Stimulated activated CD4-positive, alpha-beta T cell treated with anti-CD3 and anti-CD28 coated beads, Interleukin-15, amount 100 ng/mL, for 24 hours (primary cell): Measurements from ENCODE around the gene CHMP2A.
"Not testable (repeated sequence)": the region's sequence is repeated elsewhere in the genome, so short reads cannot be mapped to it uniquely, and the experiment has no call there.

Experiments
- DNase-seq: peaks from one replicate; pipeline ENCODE4 v3.0.0-alpha.2; 2020

CHMP2A gene

GRCh38 chr19:58510084-58510862 is 44.6 kb downstream of the CHMP2A start:
- DNase-seq, result no peak

DNA sequence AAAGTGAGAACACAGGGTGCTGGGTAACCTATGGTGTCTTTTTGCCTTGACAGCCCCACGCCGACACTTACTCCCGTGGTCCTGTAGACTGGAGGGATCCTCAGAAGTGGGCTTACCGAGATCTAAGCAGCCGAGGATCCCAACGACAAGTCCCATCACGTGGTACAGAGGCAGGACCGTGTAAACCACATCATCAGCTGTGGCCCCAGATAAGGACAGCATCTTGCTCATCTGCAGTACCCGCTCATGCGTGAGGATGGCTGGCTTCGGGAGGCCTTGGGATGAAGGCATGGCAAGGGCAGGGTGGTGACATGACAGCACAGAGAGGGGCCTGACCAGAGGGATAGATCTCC is 45.2 kb downstream of the CHMP2A start:
- no peak for DNase-seq

DNA sequence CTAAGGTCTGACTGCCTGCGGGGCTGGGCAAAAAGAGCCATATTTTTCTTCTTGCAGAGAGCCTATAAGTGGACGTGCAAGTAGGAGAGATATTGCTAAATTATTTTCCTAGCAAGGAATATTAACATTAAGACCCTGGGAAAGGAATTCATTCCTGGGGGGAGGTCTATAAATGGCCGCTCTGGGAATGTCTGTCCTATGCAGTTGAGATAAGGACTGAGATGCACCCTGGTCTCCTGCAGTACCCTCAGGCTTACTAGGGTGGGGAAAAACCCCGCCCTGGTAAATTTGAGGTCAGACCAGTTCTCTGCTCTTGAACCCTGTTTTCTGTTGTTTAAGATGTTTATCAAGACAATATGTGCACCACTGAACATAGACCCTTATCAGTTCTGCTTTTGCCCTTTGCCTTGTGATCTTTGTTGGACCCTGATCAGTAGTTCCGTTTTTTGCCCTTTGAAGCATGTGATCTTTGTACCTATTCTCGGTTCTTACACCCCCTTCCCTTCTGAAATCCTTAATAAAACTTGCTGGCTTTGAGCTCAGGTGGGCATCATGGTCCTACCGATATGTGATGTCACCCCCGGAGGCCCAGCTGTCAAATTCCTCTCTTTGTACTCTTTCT is 47.2 kb downstream of the CHMP2A start:
- DNase-seq, result not testable (repeated sequence)
